IMR-90 (cell line): ENCODE measurements around the gene COLEC12. TPM values are rescaled to one million over a fixed set of nuclear protein-coding genes. Genes with fewer than 3 reads are reported as not detected.

Experiments
- ATAC-seq: fragments of 200-7000 bp; cut with Tn5 transposase; 2 replicates; pipeline ENCODE4 v1.9.1; 2020; ENCODE audit warnings: low read depth, mild to moderate bottlenecking, moderate library complexity
- BruUV-seq: library from RNA; stranded (reverse); fragments of 400-500 nt; replicated peaks from 2 replicates; lab custom pipeline; 2021; lab: Mats Ljungman, UMichigan
- CTCF ChIA-PET: fragments of 300-600 bp; formaldehyde crosslinking; extraction: SDS; loops from one replicate; lab custom pipeline; 2021; ENCODE audit warnings: antibody characterized with exemption; lab: Yijun Ruan, JAX
- POLR2A ChIA-PET: fragments of 300-600 bp; sonication (Branson Sonifier 250); formaldehyde crosslinking; loops from one replicate; lab custom pipeline; 2022; ENCODE audit warnings: antibody characterized with exemption; ENCODE audit not compliant: unreplicated experiment; lab: Charles Lee
- DNase-seq: peaks from one replicate; pipeline ENCODE4 v3.0.0; 2013
- H2AFZ ChIP-seq: replicated peaks from 2 replicates; pipeline ENCODE3; 2013; ENCODE audit warnings: low read length, mild to moderate bottlenecking; ENCODE audit not compliant: poor library complexity
- H2AK5ac ChIP-seq: 2 replicates; pipeline ENCODE4 v1.6.1; 2013; ENCODE audit warnings: low read depth, low read length, inconsistent platforms
- H2AK9ac ChIP-seq: replicated peaks from 2 replicates; pipeline ENCODE3; 2013; ENCODE audit warnings: mild to moderate bottlenecking, low read depth, low read length, moderate library complexity; ENCODE audit not compliant: poor library complexity
- H2BK120ac ChIP-seq: 2 replicates; pipeline ENCODE4 v1.6.1; 2013; ENCODE audit warnings: low read depth, low read length, inconsistent platforms
- H2BK15ac ChIP-seq: 3 replicates; pipeline ENCODE4 v1.6.1; 2013; ENCODE audit warnings: low read depth, low read length, inconsistent platforms
- H2BK20ac ChIP-seq: 2 replicates; pipeline ENCODE4 v1.6.1; 2013; ENCODE audit warnings: low read depth, mild to moderate bottlenecking, inconsistent platforms, low read length, moderate library complexity
- H2BK5ac ChIP-seq: 2 replicates; pipeline ENCODE4 v1.6.1; 2013; ENCODE audit warnings: mild to moderate bottlenecking, low read depth, low read length, inconsistent platforms; ENCODE audit not compliant: poor library complexity, severe bottlenecking
- H3K14ac ChIP-seq: replicated peaks from 2 replicates; pipeline ENCODE4 v1.6.1; 2013; ENCODE audit warnings: low read depth, low read length, inconsistent platforms
- H3K18ac ChIP-seq: 2 replicates; pipeline ENCODE4 v1.6.1; 2013; ENCODE audit warnings: low read depth, low read length, control low read depth
- H3K23ac ChIP-seq: 2 replicates; pipeline ENCODE4 v1.6.1; 2013; ENCODE audit warnings: low read depth, low read length, inconsistent platforms
- H3K27ac ChIP-seq: 2 replicates; pipeline ENCODE4 v1.5.1; 2013; ENCODE audit warnings: mild to moderate bottlenecking, control low read depth, low read length; ENCODE audit not compliant: insufficient read depth
- H3K27me3 ChIP-seq: 2 replicates; pipeline ENCODE4 v1.6.1; 2013; ENCODE audit warnings: low read length; ENCODE audit not compliant: control insufficient read depth, insufficient read depth
- H3K36me3 ChIP-seq: 2 replicates; pipeline ENCODE4 v1.6.1; 2013; ENCODE audit warnings: low read length, mixed read lengths; ENCODE audit not compliant: control insufficient read depth, insufficient read depth
- H3K4ac ChIP-seq: 2 replicates; pipeline ENCODE4 v1.6.1; 2013; ENCODE audit warnings: low read depth, low read length, inconsistent platforms
- H3K4me1 ChIP-seq: 2 replicates; pipeline ENCODE4 v1.6.1; 2013; ENCODE audit warnings: low read length, mixed read lengths; ENCODE audit not compliant: control insufficient read depth, insufficient read depth
- H3K4me2 ChIP-seq: 2 replicates; pipeline ENCODE4 v1.6.1; 2013; ENCODE audit warnings: low read depth, mild to moderate bottlenecking, control low read depth, low read length, moderate library complexity
- H3K4me3 ChIP-seq: 2 replicates; pipeline ENCODE4 v1.5.1; 2013; ENCODE audit warnings: low read depth, mild to moderate bottlenecking, control low read depth, low read length, moderate library complexity; ENCODE audit not compliant: insufficient read depth
- H3K56ac ChIP-seq: 2 replicates; pipeline ENCODE4 v1.6.1; 2013; ENCODE audit warnings: low read length, inconsistent platforms; ENCODE audit not compliant: insufficient read depth; ENCODE audit errors: extremely low read depth
- H3K79me1 ChIP-seq, 2 experiments: 2 replicates each; pipeline ENCODE4 v1.6.1; 2013; ENCODE audit warnings: low read length in 2 of 2, inconsistent platforms in 1 of 2, low read depth in 1 of 2
- H3K9ac ChIP-seq: 2 replicates; pipeline ENCODE4 v1.6.1; 2013; ENCODE audit warnings: low read depth, low read length, control low read depth
- H3K9me1 ChIP-seq: 2 replicates; pipeline ENCODE4 v1.6.1; 2013; ENCODE audit warnings: low read length, inconsistent platforms; ENCODE audit not compliant: insufficient read depth
- H3K9me3 ChIP-seq: 2 replicates; pipeline ENCODE4 v1.6.1; 2013; ENCODE audit warnings: low read length; ENCODE audit not compliant: control insufficient read depth, insufficient read depth
- H4K20me1 ChIP-seq: 2 replicates; pipeline ENCODE4 v1.6.1; 2013; ENCODE audit warnings: low read length, inconsistent platforms; ENCODE audit not compliant: insufficient read depth
- H4K5ac ChIP-seq: 2 replicates; pipeline ENCODE4 v1.6.1; 2013; ENCODE audit warnings: mild to moderate bottlenecking, low read depth, low read length, control low read depth
- H4K8ac ChIP-seq, 2 experiments: 2 replicates each; pipeline ENCODE4 v1.6.1; 2013; ENCODE audit warnings: low read depth in 2 of 2, low read length in 2 of 2, control low read depth in 1 of 2, inconsistent platforms in 1 of 2
- H4K91ac ChIP-seq: 2 replicates; pipeline ENCODE4 v1.6.1; 2013; ENCODE audit warnings: low read depth, low read length, inconsistent platforms; ENCODE audit not compliant: insufficient read depth
- BHLHE40 ChIP-seq: fragments of 150-350 bp; IDR thresholded peaks from 2 replicates; pipeline ENCODE4 v1.6.1; 2016; ENCODE audit warnings: mild to moderate bottlenecking, low read depth, low read length
- CEBPB ChIP-seq: IDR thresholded peaks from 2 replicates; pipeline ENCODE4 v1.6.1; 2012; ENCODE audit warnings: low read depth, low read length, improper control_type of control experiment
- CTCF ChIP-seq: conservative IDR thresholded peaks from 2 replicates; pipeline ENCODE4 v1.5.1; 2012; ENCODE audit warnings: mild to moderate bottlenecking, low read depth, low read length, improper control_type of control experiment
- ELK1 ChIP-seq: fragments of 150-350 bp; IDR thresholded peaks from 2 replicates; pipeline ENCODE4 v1.6.1; 2016; ENCODE audit warnings: low read depth, mild to moderate bottlenecking, low read length, moderate library complexity, borderline replicate concordance
- MAZ ChIP-seq: IDR thresholded peaks from 2 replicates; pipeline ENCODE4 v1.6.1; 2012; ENCODE audit warnings: low read depth, mild to moderate bottlenecking, low read length, improper control_type of control experiment, moderate library complexity, borderline replicate concordance
- MXI1 ChIP-seq: IDR thresholded peaks from 2 replicates; pipeline ENCODE4 v1.6.1; 2012; ENCODE audit warnings: low read depth, mild to moderate bottlenecking, low read length, moderate library complexity, borderline replicate concordance
- NFE2L2 ChIP-seq: fragments of 150-350 bp; IDR thresholded peaks from 2 replicates; pipeline ENCODE4 v1.6.1; 2016; ENCODE audit warnings: low read depth, mild to moderate bottlenecking, low read length
- RAD21 ChIP-seq: IDR thresholded peaks from 2 replicates; pipeline ENCODE4 v1.6.1; 2012; ENCODE audit warnings: low read length, improper control_type of control experiment
- RCOR1 ChIP-seq: IDR thresholded peaks from 2 replicates; pipeline ENCODE4 v1.6.1; 2012; ENCODE audit warnings: mild to moderate bottlenecking, low read length, improper control_type of control experiment; ENCODE audit not compliant: insufficient replicate concordance
- RFX5 ChIP-seq: IDR thresholded peaks from 2 replicates; pipeline ENCODE4 v1.8.0; 2012; ENCODE audit warnings: low read depth, mild to moderate bottlenecking, low read length, moderate library complexity
- WGBS, 2 experiments: methylation state at CpG; one replicate each; pipeline versions ENCODE4 v1.1.5 to v1.1.7; 2013; ENCODE audit warnings: missing lambda C conversion rate in 2 of 2; ENCODE audit not compliant: insufficient read length in 1 of 2; ENCODE audit errors: extremely low coverage in 2 of 2; 5-methylcytosine and 5-hydroxymethylcytosine counted together
- dilution Hi-C: fragments of 300-500 bp; cut with HindIII; formaldehyde crosslinking; loops from one replicate; pipeline ENCODE4 v1.14.3; 2018; ENCODE audit warnings: low sequenced_read_pairs; ENCODE audit not compliant: unreplicated experiment
- in situ Hi-C: fragments of 300-500 bp; cut with MboI; formaldehyde crosslinking; loops from 3 replicates; pipeline ENCODE4 v1.14.3; 2019; ENCODE audit warnings: low sequenced_read_pairs, inconsistent platforms, mixed read lengths
- intact Hi-C: fragments of 100-400 bp; cut with micrococcal nuclease; formaldehyde crosslinking; loops from 2 replicates; pipeline ENCODE4 v1.10.0; 2022
- polyA plus RNA-seq, 3 experiments: library from polyadenylated mRNA; depleted of rRNA; stranded (reverse); fragments of >200 nt; gene quantifications; 2 replicates each; pipeline ENCODE4 v1.2.3, GENCODE V29; 2012; ENCODE audit warnings: low replicate concordance in 1 of 3
- total RNA-seq: library from RNA; depleted of rRNA; stranded (reverse); fragments of >200 nt; gene quantifications from 2 replicates; pipeline ENCODE4 v1.2.3, GENCODE V29; 2012

The COLEC12 gene
- total and polyA plus RNA-seq, 2 of the 4 experiments (the other 2 are of a cell fraction), result 1.0 to 2.3 TPM

GRCh38 chr18:501406-501714 is 859 bp upstream of the COLEC12 start:
- no peak overlapping the region for H2BK120ac ChIP-seq
- H4K5ac ChIP-seq, result no peak overlapping the region
- dilution Hi-C loops (no loop called here), intact Hi-C loops (loop anchor here (5.0 kb wide), 1 partner anchor 116 kb away; no protein-coding TSS in a partner anchor), in situ Hi-C loops (no loop called here)
- H4K8ac ChIP-seq, result no peak overlapping the region
- no peak overlapping the region for H2AK5ac ChIP-seq
- H3K4me2 ChIP-seq, result no peak overlapping the region
- DNase-seq (no peak), ATAC-seq (no peak)
- H2BK15ac ChIP-seq, result no peak overlapping the region
- H3K18ac ChIP-seq, result no peak overlapping the region
- POLR2A ChIA-PET, result no interaction called here
- no peak overlapping the region for H3K23ac ChIP-seq
- H2BK20ac ChIP-seq, result no peak overlapping the region
- H2BK5ac ChIP-seq, result no peak overlapping the region
- no TSS peak for BruUV-seq
- no peaks in the 10 kb centered on the region for H3K36me3 ChIP-seq
- CTCF ChIA-PET, result interaction anchor here (0.7 kb wide), 1 partner anchor 140 kb away, joined by 3 read pairs; no protein-coding TSS in a partner anchor
- no peak overlapping the region for H3K27ac ChIP-seq
- no peak overlapping the region for H3K4ac ChIP-seq
- no peaks in the 10 kb centered on the region for H3K4me1 ChIP-seq
- H4K91ac ChIP-seq, result no peak overlapping the region
- no peaks in the 10 kb centered on the region for H3K79me1 ChIP-seq
- peaks cover 46% of the 10 kb centered on the region for H3K27me3 ChIP-seq
- H3K9me3 ChIP-seq, result no peaks in the 10 kb centered on the region
- no peak overlapping the region for H3K14ac ChIP-seq
- no peaks in the 10 kb centered on the region for H3K9me1 ChIP-seq
- H2AFZ ChIP-seq, result no peak overlapping the region
- peaks cover 5% of the 10 kb centered on the region; the same call in 1 of the 2 replicates for H4K20me1 ChIP-seq
- H3K4me3 ChIP-seq, result no peak overlapping the region
- TF ChIP-seq BHLHE40 (no peak), ELK1 (no peak), RFX5 (no peak), RAD21 (no peak), MAZ (no peak), CTCF (no peak), CEBPB (no peak), NFE2L2 (no peak), MXI1 (no peak), RCOR1 (no peak)
- WGBS, 2 experiments, result no CpG with 5 or more reads among the region's 11 CpGs
- no peak overlapping the region for H3K56ac ChIP-seq
- H3K9ac ChIP-seq, result no peak overlapping the region
- H2AK9ac ChIP-seq, result no peak overlapping the region
